NOMO-1 (cell line): ENCODE results near the gene TWSG1.
"Not testable (repeated sequence)": the region's sequence is repeated elsewhere in the genome, so short reads cannot be mapped to it uniquely, and the experiment has no call there.

Experiments used
- DNase-seq, 2 experiments: peaks; one replicate each; lab custom pipeline; 2025; ENCODE audit not compliant: unreplicated experiment in 2 of 2; lab: John Stamatoyannopoulos, UW

Gene TWSG1

DNA sequence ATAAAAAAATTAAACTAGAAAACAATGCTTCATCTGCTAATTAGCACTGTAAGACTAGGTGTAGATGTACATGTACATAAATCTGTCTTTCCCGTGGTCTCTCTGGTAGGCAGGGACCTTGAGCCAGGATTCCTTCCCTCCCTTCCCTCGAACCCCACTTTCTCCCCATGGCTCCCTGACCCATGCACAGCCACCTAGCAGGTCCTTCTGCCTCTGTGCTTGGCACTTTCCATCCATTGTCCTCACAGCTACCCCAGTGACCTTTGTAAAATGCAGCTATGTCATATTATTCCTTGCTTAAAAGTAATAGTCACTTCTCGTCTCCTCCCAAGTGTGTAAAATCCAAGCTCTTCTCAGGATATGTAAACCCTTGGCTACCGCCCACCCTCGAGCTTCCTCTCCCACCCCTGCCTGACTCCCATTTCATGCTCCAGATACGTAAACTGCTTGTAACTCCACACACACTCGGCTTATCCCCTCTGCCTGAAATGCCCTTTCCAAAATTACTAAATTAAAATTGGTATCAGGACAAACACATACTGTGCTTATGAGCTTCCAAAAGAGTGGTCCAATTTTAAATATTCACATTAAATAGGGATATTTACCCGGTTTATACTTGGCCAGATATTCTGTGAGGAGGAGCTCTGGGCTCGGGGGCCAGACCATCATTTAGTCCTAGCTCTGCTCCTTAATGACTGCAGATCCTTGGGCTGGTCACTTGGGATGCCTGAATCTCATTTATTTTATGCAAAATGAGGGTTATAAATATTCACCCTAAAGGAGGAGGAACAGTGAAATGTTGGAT lies 86.7 kb downstream of the TWSG1 start:
- no peak for DNase-seq

- no peak for DNase-seq
Observed at GRCh38 chr18:9421901-9422327, 87.3 kb downstream of the TWSG1 start.

DNA sequence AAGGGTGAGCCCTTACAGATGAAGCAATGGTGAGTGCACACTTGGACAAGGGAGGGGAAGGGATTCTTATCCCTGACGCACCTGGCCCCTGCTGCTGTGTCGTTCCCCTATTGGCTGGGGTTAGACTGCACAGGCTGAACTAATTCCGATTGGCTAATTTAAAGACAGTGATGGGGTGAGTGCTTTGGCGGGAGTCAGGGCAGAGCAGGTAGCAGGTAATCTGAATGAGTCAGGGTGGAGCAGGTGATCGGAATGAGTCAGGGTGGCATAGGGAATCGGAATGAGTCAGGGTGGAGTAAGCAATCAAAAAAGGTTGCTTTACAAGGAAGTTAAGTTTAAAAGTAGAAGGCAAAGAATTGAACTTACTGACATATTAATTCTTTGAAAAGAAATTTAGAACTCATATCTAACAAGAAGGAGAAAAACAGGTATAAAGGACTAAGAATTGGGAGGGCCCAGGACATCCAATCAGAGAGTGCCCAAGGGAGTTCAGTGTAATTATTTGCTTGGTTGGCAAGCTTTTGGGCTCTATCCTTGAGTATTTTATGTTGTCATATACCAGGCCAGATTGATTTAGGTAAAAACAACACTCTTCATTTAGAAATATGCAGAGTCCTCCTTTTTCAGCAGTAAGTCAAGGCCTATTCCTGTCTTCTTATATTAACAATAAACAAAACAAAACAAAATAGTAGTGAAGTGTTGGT lies 88.4 kb downstream of the TWSG1 start:
- no peak for DNase-seq

GRCh38 chr18:9423648-9424047 lies 89.1 kb downstream of the TWSG1 start:
- not testable (repeated sequence) for DNase-seq

DNA sequence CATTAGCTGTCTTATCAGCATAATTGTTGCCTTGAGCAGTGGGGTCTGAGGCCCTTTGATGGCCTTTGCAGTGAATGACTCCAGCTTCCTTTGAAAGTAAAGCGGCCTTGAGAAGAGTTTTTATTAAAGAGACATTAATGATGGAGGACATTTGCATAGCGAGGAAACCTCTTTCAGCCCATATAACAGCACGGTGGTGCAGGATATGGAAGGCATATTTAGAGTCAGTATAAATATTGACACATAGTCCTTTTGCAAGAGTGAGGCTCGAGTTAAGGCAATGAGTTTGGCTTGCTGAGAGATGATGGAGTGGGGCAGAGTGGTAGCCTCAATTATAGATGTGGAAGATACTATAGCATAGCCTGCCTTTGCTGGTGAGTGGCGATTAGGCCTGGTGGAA lies 89.7 kb downstream of the TWSG1 start:
- not testable (repeated sequence) for DNase-seq

- DNase-seq, result no peak
Observed at GRCh38 chr18:9426753-9427152, 92.2 kb downstream of the TWSG1 start.

GRCh38 chr18:9428301-9428706 lies 93.7 kb downstream of the TWSG1 start:
- DNase-seq, result no peak

GRCh38 chr18:9428862-9429661 lies 94.5 kb downstream of the TWSG1 start:
- DNase-seq, result no peak

GRCh38 chr18:9429662-9429993 lies 95.1 kb downstream of the TWSG1 start:
- DNase-seq, result no peak

- not testable (repeated sequence) for DNase-seq
Observed at GRCh38 chr18:9430315-9430714, 95.7 kb downstream of the TWSG1 start.

DNA sequence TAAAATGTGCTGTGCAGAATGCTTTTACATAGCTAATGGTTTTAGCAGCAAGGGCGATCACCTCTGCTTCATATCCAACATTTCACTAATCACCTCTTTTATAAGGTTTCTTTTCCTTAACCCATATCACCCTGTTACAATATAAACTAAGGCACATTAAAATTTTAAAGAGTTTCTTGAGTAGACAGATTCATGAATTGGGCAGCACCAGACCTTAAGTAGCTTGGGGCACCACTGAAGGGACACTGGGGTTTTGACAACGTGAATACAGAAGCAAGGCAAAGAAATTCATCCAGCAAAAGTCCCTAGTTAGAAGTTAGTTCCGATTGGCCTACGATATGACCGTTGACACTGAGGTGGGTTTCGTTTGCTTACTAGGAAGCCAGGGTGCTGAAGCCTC lies 96.7 kb downstream of the TWSG1 start:
- no peak for DNase-seq

DNA sequence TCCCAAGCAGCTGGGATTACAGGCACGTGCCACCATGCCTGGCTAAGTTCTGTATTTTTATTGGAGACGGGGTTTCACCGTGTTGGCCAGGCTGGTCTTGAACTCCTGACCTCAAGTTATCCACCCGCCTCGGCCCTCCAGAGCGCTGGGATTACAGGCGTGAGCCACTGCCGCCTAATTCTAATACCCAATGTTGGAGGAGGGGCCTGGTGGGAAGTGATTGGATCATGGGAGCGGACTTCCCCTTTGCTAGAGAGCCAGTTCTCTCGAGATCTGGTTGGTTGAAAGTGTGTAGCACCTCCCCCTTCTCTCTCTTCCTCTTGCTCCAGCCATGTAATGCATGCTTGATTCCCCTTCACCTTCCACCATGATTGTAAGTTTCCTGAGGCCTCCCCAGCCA lies 98.5 kb downstream of the TWSG1 start:
- not testable (repeated sequence) for DNase-seq

DNA sequence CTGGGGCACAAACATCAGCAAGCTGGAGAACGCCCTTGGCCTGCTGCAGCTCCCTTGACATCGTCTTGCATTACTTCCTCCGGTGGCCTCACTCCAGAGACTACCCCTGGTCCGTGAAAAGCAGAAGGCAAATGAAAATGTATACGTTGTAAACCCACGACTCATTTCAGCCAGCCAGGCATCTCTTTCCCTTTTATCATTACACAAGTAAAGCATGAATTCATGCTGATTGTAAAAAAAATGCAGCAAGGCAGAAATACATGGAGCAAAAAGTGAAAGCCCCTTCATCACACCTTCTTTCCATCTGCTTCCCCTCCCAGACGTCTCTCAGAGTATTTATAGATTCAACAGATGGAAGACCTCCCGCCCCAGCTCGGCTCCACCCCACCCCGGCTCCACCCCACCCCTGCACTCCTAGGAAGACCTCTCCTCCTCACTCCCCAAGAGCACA lies 99.1 kb downstream of the TWSG1 start:
- no peak for DNase-seq

DNA sequence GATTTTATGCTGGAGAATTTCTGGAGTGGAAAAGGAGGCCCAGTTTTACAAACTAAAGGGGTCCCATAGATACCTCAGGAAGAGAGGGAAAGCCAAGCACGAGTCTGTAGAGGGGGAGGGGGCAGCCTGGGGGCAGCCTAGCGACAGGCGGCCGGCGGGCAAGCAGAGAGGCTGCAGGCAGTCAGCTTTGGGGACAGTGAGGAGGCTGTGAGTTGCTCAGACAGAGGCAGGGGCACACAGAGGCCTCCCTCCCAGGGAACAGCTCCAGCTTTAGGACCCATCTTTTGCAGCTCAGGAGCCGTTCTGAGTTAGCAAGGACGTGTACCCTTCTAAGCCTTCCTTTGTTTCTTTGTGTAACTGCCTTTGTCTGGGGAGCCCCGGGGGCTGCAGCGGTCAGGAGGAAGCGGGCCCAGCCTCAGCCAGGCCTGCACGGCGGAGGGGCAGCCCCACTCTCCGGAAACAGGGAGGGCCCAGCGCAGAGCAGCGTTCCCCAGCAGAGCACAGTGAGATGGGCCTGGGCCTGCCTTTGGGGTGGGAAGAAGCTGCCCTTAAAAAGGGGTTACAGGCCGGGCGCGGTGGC lies 99.6 kb downstream of the TWSG1 start:
- DNase-seq, result no peak

DNA sequence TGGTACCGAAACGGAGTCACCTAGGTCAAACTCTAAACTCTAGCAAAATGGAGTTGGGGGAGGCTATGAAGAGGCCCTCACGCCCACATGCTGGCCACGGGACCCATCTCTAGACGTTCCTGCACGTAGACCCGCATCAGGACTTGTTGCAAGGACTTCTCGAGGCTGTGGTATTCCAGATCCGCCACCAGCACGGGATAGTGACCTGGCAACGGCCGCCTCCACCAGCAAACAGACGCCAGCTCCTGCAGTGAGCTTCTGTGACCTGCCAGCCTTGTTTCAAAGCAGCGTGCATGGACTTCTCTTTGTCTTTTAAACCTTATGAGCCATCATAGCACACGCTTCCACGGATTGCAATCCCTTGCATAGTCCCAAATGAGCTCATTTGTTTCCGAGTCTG lies 100.5 kb downstream of the TWSG1 start:
- DNase-seq, result no peak

- no peak for DNase-seq
Observed at GRCh38 chr18:9436206-9436929, 101.8 kb downstream of the TWSG1 start.

DNA sequence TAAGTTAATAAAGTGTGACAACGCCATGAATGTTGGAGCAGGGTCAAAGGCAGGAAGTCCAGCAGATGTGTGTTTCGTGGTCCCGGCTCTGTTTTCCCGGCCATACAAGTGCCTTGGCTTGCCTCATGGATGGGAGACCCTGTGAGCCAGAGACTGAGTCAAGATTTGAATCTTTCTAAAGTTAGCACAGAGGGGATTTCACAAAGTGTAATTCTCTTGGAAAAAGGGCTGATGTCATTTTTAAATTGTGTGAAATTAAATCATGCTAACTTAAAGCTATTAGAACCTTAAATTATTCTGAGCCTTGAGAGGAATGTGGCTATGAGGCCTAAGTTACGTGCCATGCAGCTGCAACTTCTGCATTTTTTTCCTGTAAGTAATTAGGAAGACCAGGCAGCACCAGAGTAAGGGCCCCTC lies 102.5 kb downstream of the TWSG1 start:
- no peak for DNase-seq

- no peak for DNase-seq
Observed at GRCh38 chr18:9437672-9438071, 103.1 kb downstream of the TWSG1 start.

- DNase-seq, result no peak
Observed at GRCh38 chr18:9441061-9441460, 106.5 kb downstream of the TWSG1 start.

GRCh38 chr18:9444549-9444948 lies 110.0 kb downstream of the TWSG1 start:
- no peak for DNase-seq
